ENCODE results near the gene SYNE2. TPM values are rescaled to one million over a fixed set of nuclear protein-coding genes. Genes with fewer than 3 reads are reported as not detected.

The SYNE2 gene
- total RNA-seq, 1 donor from 2014 or later = 121 TPM

DNA sequence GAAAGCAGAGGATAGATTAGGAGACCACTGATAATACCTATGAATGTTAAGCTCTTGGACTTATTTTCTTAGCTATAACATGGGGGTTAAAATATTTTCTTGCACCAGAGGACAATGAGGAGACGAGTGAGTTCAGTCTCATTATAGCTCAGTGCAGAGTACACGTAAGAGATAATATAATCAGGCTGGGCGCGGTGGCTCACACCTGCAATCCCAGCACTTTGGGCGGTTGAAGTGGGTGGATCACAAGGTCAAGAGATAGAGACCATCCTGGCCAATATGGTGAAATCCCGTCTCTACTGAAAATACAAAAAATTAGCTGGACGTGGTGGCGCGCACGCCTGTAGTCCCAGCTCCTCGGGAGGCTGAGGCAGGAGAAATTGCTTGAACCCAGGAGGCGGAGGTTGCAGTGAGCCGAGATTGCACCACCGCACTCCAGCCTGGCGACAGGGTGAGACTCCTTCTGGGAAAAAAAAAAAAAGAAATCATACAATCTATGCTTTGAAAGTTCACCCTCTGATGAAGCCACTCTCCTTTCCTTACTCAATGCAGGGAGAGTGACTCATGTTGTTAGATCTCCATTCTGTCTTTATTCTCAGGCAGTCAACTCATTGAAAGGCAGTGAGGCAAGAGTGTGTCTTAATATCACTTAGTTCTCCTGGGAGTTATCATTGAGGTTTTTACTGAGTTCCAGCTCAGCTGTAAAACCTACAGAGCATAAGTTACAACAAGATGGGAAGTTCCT lies 134.2 kb downstream of the SYNE2 start:
- Histone ChIP-seq H3K36me3 (peaks cover 1% of the 10 kb centered on the region), H3K27me3 (no peaks in the 10 kb centered on the region), H3K4me1 (no peaks in the 10 kb centered on the region), H3K9me3 (no peaks in the 10 kb centered on the region), H3K27ac (no peak overlapping the region), H3K4me3 (no peak overlapping the region)
- DNase-seq (no peak), ATAC-seq (no peak)
- TF ChIP-seq, protein P1, sequence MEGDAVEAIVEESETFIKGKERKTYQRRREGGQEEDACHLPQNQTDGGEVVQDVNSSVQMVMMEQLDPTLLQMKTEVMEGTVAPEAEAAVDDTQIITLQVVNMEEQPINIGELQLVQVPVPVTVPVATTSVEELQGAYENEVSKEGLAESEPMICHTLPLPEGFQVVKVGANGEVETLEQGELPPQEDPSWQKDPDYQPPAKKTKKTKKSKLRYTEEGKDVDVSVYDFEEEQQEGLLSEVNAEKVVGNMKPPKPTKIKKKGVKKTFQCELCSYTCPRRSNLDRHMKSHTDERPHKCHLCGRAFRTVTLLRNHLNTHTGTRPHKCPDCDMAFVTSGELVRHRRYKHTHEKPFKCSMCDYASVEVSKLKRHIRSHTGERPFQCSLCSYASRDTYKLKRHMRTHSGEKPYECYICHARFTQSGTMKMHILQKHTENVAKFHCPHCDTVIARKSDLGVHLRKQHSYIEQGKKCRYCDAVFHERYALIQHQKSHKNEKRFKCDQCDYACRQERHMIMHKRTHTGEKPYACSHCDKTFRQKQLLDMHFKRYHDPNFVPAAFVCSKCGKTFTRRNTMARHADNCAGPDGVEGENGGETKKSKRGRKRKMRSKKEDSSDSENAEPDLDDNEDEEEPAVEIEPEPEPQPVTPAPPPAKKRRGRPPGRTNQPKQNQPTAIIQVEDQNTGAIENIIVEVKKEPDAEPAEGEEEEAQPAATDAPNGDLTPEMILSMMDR (IDR thresholded peaks at IDR 0.05) = no peak
- intact Hi-C loops (cut with DNase I) = no loop called here

DNA sequence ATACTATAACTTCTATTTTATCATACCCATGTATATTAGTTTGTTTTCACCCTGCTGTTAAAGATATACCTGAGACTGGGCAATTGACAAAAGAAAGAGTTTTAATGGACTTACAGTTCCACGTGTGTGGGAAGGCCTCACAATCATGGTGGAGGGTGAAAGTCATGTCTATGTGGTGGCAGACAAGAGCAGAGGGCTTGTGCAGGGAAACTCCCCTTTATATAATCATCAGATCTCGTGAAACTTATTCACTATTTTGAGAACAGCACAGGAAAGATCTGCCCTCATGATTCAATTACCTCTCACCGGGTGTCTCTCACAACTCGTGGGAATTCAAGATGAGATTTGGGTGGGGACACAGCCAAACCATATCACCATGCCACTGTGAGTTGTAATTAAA lies 135.8 kb downstream of the SYNE2 start:
- no peak for DNase-seq
- TF ChIP-seq, protein P1 (IDR thresholded peaks at IDR 0.05) = no peak
- no peaks in the 10 kb centered on the region for H3K36me3 ChIP-seq

DNA sequence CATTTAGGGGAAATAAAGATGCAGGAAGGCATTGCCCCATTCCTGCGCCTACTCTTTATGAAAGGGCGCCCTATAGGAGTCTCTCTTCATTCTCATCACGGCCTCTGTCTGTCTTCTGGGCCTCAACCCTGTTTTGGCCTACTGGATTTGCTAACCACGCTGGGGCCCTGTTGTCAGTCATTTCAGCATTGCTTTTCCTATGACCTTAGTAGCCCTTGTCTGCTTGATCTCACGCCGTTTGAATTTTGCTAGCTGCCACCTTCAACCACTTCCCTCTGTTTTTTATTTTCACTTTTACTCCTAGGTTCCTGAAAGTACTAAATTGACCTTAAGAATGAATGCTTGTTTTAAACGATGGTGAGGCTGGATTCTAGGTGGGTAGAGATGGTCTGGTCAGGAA lies 139.0 kb downstream of the SYNE2 start:
- no peak for ATAC-seq
- no peaks in the 10 kb centered on the region for H3K27me3 ChIP-seq
- H3K4me3 ChIP-seq = no peak overlapping the region
- intact Hi-C loops (cut with DNase I) = no loop called here
- DNase-seq = no peak
- peaks cover 5% of the 10 kb centered on the region for H3K36me3 ChIP-seq
- H3K27ac ChIP-seq = no peak overlapping the region
- no peaks in the 10 kb centered on the region for H3K9me3 ChIP-seq
- no peaks in the 10 kb centered on the region for H3K4me1 ChIP-seq
- TF ChIP-seq, protein P1 (IDR thresholded peaks at IDR 0.05) = no peak

More for the DNA sequence above, 135.8 kb downstream of the SYNE2 start:
- ATAC-seq = no peak
- Histone ChIP-seq H3K4me3 (no peak overlapping the region), H3K27me3 (no peaks in the 10 kb centered on the region), H3K9me3 (no peaks in the 10 kb centered on the region), H3K4me1 (no peaks in the 10 kb centered on the region), H3K27ac (no peak overlapping the region)
- intact Hi-C loops (cut with DNase I) = no loop called here

DNA sequence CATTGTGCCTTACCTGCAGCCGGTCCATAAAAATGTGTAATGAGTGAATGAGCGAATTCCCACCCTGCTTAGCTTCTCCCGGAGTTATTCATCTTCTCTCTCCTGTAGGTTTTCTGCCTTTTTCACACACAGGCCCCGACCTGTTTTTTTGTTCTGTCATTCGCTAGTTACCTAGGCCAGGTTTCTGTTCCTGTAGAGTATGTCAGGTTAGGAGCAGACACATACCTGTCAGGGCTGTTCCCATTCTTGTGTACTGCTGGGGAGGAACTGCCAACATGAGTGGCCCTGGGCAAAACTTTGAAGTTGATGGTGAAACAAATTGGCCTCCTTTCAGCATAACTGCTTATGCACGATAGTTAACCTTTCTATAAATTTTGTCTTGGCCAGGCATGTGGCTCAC lies 140.1 kb downstream of the SYNE2 start:
- ATAC-seq (no peak), DNase-seq (no peak)
- Histone ChIP-seq H3K27me3 (no peaks in the 10 kb centered on the region), H3K36me3 (peaks cover 15% of the 10 kb centered on the region), H3K4me1 (no peaks in the 10 kb centered on the region), H3K27ac (no peak overlapping the region), H3K9me3 (no peaks in the 10 kb centered on the region), H3K4me3 (no peak overlapping the region)
- TF ChIP-seq, protein P1 (IDR thresholded peaks at IDR 0.05) = no peak
- intact Hi-C loops (cut with DNase I) = no loop called here

DNA sequence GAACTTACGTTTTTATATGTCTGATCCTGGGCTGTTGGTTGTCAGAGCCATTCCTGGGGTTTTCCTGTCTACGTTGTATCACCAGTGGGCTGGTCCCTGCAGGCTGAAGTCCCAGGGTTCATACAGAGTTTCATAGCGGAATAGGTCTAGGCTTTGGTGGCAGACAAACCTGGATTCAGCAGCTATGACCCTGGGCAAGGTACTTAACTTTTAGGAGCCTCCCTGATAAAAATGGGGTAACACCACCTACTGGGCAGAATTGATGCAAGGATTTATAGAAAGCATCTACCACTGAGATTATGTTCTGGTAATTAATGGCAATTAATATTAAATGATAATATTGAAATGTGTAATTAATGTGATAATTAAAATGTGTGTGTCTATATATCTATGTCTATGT lies 141.2 kb downstream of the SYNE2 start:
- TF ChIP-seq, protein P1 (IDR thresholded peaks at IDR 0.05) = peak; percentile 30
- H3K36me3 ChIP-seq = peaks cover 25% of the 10 kb centered on the region
- no peak overlapping the region for H3K27ac ChIP-seq
- intact Hi-C loops (cut with DNase I) = no loop called here
- ATAC-seq (no peak), DNase-seq (no peak)
- H3K4me3 ChIP-seq = no peak overlapping the region
- H3K27me3 ChIP-seq = no peaks in the 10 kb centered on the region
- no peaks in the 10 kb centered on the region for H3K4me1 ChIP-seq
- no peaks in the 10 kb centered on the region for H3K9me3 ChIP-seq

Measured in upper lobe of right lung (tissue), 1 donor.